Measurements from ENCODE around the gene AGPAT4. TPM values are rescaled to one million over a fixed set of nuclear protein-coding genes. Genes with fewer than 3 reads are reported as not detected.

The AGPAT4 gene
- total RNA-seq, 4 donors from 2014 or later = 1.0 to 17.4 (median 6.4) TPM

GRCh38 chr6:161161121-161161520, 112.7 kb downstream of the AGPAT4 start:
- H3K4me3 ChIP-seq = no peak overlapping the region
- no peak overlapping the region for H3K27ac ChIP-seq
- H3K9me3 ChIP-seq = no peaks in the 10 kb centered on the region
- H3K4me1 ChIP-seq = no peaks in the 10 kb centered on the region
- WGBS, 2 donors = 96% methylated on average over 10 to 14 of the region's 15 CpGs
- no peaks in the 10 kb centered on the region for H3K27me3 ChIP-seq
- DNase-seq = no peak
- intact Hi-C loops (cut with DNase I) = no loop called here
- peaks cover 0 to 41% (median 7%) of the 10 kb centered on the region in 3 donors for H3K36me3 ChIP-seq
- TF ChIP-seq POLR2A (IDR thresholded peaks at IDR 0.05) (no peak), CTCF (IDR thresholded peaks at IDR 0.05) (no peak)

GRCh38 chr6:161154796-161155335, 119.0 kb downstream of the AGPAT4 start:
- no peak overlapping the region for H3K4me3 ChIP-seq
- H3K27ac ChIP-seq = no peak overlapping the region
- WGBS, 2 donors = 87 to 94% methylated on average over 6 to 7 of the region's 13 CpGs
- TF ChIP-seq CTCF (IDR thresholded peaks at IDR 0.05) (no peak), POLR2A (IDR thresholded peaks at IDR 0.05) (no peak)
- intact Hi-C loops (cut with DNase I) = loop anchor here (5.0 kb wide), 1 partner anchor 217 kb away; no protein-coding TSS in a partner anchor
- H3K9me3 ChIP-seq = no peaks in the 10 kb centered on the region
- no peak for DNase-seq
- no peaks in the 10 kb centered on the region for H3K4me1 ChIP-seq
- H3K36me3 ChIP-seq = peaks cover 0 to 22% (median 0%) of the 10 kb centered on the region in 3 donors
- H3K27me3 ChIP-seq = no peaks in the 10 kb centered on the region

- TF ChIP-seq CTCF (IDR thresholded peaks at IDR 0.05) (no peak), POLR2A (IDR thresholded peaks at IDR 0.05) (no peak)
- H3K9me3 ChIP-seq = no peaks in the 10 kb centered on the region
- peaks cover 0 to 17% (median 0%) of the 10 kb centered on the region in 3 donors for H3K36me3 ChIP-seq
- no peaks in the 10 kb centered on the region for H3K27me3 ChIP-seq
- no peak overlapping the region for H3K27ac ChIP-seq
- H3K4me1 ChIP-seq = no peaks in the 10 kb centered on the region
- DNase-seq = no peak
- intact Hi-C loops (cut with DNase I) = loop anchor here (5.0 kb wide), 1 partner anchor 219 kb away; no protein-coding TSS in a partner anchor
- 100% methylated on average over 1 of the region's 10 CpGs for WGBS, 2 donors
- no peak overlapping the region for H3K4me3 ChIP-seq
Observed at GRCh38 chr6:161153725-161154124, 120.1 kb downstream of the AGPAT4 start.

- H3K9me3 ChIP-seq = no peaks in the 10 kb centered on the region
- no peak overlapping the region for H3K4me3 ChIP-seq
- no peaks in the 10 kb centered on the region for H3K27me3 ChIP-seq
- intact Hi-C loops (cut with DNase I) = loop anchor here (5.0 kb wide), 1 partner anchor 219 kb away; no protein-coding TSS in a partner anchor
- peaks cover 0 to 17% (median 0%) of the 10 kb centered on the region in 3 donors for H3K36me3 ChIP-seq
- no peak for DNase-seq
- no peak overlapping the region for H3K27ac ChIP-seq
- no peak for TF ChIP-seq POLR2A (IDR thresholded peaks at IDR 0.05)
- peak in 5 of 6 experiments; percentile 13 to 59 (median 27) for TF ChIP-seq CTCF (IDR thresholded peaks at IDR 0.05)
- no peaks in the 10 kb centered on the region for H3K4me1 ChIP-seq
- WGBS, 2 donors = 73 to 83% methylated on average over 3 to 8 of the region's 18 CpGs
Observed at GRCh38 chr6:161152907-161153662, 120.8 kb downstream of the AGPAT4 start.

GRCh38 chr6:161152527-161152862, 121.4 kb downstream of the AGPAT4 start:
- no peaks in the 10 kb centered on the region for H3K27me3 ChIP-seq
- H3K4me1 ChIP-seq = no peaks in the 10 kb centered on the region
- no peaks in the 10 kb centered on the region for H3K9me3 ChIP-seq
- WGBS, 2 donors = 75 to 79% methylated on average over 3 to 8 of the region's 9 CpGs
- H3K36me3 ChIP-seq = peaks cover 0 to 22% (median 0%) of the 10 kb centered on the region in 3 donors
- DNase-seq = no peak
- TF ChIP-seq CTCF (IDR thresholded peaks at IDR 0.05) (no peak), POLR2A (IDR thresholded peaks at IDR 0.05) (no peak)
- H3K4me3 ChIP-seq = no peak overlapping the region
- H3K27ac ChIP-seq = no peak overlapping the region
- intact Hi-C loops (cut with DNase I) = loop anchor here (5.0 kb wide), 1 partner anchor 220 kb away; no protein-coding TSS in a partner anchor
